DLD1 (cell line): ENCODE measurements around the gene TMEM255B.

Experiments used
- in situ Hi-C: cut with HindIII; loops from 2 replicates; pipeline ENCODE4 v1.10.0; 2017; ENCODE audit warnings: low sequenced_read_pairs

Gene TMEM255B

DNA sequence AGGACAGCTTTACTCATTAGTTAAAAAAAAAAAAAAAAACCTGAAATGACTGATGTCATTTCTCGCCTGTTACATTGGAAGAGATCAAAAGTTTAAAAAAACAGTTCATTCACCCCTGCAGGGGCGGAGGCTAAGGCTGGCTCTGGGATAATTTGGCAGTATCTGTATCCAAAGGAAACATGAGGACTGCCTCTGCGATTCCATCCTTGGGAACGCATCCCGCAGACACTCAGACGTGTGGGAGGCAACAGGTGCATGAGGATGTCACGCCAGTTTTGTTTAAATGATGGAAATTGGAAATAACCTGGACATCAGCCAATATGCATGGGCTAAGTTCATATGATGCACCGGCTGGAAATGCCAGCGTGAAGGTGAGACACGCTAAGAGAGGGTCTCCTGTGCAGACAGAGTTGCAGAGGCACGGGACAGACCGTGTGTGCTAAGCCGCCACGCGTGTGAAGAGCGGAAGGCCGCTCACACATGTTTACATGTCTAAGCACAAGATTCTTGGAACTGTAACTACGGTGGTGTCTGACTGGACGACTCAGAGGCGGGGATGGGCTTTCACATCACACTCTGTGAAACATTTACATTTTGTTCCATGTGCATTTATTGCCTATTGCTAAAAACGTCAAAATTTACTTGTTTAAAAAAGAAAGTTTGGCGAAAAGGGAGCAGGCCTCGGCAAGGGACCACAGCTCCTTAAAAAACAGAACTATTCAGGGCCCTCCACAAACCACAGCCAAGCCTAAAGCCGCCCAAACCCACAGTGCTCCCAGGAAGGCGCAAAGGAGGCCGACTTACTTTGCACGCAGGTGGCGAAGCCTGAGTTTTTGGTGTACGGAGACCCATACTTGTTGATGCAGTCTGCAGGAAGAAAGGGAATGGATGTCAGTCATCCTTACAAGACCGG lies 87.0 kb downstream of the TMEM255B start:
- in situ Hi-C loops, result no loop called here

DNA sequence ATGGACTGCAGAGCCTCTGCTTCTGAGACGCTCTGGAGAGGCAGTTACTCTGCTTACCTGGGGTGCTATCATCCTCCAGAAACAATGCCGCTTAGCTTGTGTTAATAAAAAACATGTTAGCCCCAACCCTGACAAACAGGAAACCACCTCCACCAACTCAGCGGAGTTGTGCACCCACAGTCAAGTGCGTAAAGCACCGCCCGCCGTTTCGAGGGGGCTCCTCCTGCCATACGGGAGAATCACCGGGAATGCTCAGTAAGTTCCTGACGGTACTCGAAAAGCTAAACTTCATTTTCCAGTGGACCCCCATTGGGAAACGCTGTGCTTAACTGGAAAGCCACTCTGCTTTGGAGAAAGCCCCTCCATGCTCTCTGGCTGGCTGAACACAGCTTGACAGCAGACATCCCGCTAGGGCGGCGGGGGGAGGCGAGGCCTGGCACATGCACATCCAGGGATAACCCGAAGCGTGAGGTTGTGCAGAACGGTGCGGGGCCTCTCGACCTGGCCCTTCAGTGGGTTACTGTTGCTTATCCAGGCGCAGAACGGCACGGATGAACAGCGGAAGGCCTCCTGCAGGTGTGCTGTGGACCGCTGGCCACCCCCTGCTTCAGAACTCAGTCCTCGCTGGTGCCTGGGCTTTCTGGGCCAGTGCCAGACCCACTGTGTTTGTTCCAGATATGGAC lies 87.8 kb downstream of the TMEM255B start:
- in situ Hi-C loops, result no loop called here

DNA sequence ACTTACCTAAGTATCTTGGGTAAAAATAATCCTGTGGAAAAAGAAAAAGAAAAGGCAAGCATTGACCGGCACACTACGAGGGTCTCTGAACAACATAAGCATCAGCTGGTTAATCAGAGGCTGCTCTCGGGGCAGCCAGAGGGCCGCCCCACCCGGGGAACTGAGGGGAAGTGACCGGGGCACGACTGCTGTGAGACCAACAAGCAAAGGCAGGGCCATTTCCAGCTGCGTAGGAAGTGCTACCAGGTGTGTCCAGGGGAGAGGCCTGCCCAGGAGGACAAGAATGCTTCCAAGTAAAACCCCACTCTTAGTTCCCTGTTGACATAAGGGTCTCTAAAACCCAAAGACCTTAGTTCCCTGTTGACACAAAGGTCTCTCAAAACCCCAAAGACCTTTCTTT lies 89.0 kb downstream of the TMEM255B start:
- in situ Hi-C loops, result no loop called here

DNA sequence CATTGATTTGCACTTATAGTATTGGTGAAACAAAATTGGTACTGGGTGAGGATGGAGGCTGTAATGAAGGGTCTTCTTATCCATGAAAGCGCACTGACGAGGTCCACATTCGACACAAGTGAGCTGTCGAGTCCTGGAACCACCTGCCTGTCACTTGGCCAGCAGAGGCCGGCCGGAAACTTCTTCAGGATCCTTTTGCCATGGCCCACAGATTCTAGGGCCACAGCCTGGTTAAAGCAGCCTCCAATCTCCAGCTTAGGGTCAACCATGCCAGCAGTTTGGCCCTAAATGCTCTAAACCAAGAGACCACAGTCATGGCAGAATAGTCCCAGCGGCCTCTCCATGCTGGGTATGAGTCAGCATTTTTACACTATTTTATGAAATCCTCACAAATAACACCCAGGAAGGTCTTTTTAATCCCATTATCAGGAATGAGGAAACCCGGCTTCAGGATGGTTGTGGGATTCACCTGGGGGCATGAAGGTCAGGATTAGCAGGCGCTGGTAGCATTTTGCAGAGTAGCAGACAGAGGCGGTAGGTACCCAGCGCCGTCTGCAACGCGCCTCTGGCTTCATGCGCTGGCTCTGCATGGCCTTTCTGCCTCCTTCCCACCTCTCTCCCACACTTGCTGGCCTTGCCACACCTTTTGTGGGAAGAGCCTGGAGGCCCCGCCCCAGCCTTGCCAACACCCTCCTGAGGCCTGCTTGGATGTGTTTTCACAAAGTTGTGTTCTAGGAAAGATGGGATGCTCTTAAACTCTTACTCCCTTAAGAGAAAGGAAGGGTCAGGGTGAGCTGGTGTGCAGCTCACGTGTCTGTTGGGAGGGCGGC lies 89.6 kb downstream of the TMEM255B start:
- in situ Hi-C loops, result no loop called here

DNA sequence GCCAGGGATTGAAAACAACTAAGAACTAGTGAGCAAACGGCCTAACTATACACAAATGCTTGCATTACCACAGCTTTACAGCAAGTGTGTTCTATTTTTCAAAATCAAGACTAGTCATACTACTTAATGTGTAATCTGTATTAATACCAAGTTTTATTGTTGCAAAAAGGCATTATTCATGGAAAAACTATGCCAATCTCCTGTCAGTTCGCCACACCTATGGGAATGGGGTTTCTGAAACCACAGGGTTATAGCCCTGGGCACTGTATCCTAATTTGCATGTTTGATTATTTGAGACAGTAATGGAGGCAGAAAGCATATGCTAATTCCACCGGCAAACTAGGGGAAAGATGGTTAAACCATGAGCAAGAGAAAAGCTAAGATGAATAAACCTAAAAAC lies 90.5 kb downstream of the TMEM255B start:
- in situ Hi-C loops, result no loop called here

DNA sequence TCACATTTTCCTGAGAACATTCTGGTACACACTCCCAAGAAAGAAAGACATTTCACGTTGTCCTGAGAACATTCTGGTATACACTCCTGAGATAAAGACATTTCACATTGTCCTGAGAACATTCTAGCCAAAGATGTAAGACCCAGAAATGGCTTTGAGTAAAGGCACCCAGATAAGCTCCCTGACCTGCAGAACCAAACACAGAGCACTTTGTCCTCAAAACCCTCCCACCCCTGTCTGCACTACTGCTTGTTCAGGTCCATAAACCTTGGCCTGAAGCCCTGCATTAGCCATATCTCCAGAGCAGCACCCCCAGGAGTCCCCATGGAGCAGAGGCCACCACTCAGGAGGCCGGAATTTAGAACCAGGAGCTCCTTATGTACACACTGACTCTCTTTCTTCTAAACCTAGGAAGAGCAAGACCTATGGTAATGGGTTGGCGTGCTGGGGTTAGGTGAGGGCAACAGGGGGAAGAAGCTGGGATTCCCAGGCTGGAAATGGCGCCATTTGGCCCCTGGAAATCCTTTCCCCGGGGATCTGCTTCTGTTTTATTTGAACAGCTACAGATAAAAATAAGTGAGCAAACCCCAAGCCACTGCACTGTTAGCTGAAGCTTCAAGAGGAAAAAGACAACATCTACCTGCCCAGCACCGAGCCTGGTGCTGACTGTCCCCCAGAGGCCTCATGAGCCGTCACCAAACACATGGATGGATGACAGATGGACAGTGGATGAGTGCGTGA lies 91.1 kb downstream of the TMEM255B start:
- in situ Hi-C loops, result no loop called here

DNA sequence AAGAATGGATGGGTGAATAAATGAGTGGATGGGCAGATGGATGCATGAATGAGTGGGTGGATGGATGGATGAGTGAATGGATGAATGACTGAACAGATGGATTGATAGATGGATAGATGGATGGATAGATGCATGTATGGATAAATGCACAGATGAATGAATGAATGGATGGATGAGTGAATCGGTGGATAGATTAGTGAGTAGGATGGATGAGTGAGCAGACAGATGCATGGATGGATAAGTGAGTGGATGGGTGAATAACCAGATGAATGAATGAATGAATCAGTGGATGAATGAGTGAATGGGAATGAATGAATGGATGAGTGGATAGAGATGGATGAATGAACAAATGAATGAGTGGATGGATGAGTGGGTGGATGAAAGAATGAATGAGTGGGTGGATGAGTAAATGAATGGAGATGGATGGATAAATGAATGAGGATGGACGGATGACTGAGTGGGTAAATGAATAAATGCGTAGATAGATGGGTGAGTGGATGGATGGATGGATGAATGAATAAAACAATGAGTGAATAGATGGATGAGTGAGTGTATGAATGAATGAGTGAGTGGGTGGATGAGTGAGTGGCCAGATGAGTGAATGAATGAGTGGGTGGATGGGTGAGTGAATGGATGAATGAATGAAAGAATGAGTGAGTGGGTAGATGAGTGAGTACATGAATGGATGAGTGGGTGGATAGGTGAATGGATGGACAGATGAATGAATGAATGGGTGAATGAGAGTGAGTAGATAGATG lies 91.9 kb downstream of the TMEM255B start:
- in situ Hi-C loops, result no loop called here

DNA sequence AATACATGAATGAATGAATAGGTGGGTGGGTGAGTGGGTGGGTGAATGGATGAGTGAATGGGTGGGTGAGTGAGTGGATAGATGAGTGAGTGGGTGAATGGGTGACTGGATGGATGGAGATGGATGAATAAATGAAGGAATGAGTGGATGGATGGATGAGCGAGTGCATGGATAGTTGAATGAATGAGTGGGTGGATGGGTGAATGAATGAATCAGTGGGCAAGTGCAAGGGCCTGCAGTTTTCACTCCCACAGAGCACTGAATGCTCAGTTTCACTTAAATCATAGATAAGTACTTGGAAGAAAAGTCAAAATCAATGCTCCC lies 92.4 kb downstream of the TMEM255B start:
- in situ Hi-C loops, result no loop called here

DNA sequence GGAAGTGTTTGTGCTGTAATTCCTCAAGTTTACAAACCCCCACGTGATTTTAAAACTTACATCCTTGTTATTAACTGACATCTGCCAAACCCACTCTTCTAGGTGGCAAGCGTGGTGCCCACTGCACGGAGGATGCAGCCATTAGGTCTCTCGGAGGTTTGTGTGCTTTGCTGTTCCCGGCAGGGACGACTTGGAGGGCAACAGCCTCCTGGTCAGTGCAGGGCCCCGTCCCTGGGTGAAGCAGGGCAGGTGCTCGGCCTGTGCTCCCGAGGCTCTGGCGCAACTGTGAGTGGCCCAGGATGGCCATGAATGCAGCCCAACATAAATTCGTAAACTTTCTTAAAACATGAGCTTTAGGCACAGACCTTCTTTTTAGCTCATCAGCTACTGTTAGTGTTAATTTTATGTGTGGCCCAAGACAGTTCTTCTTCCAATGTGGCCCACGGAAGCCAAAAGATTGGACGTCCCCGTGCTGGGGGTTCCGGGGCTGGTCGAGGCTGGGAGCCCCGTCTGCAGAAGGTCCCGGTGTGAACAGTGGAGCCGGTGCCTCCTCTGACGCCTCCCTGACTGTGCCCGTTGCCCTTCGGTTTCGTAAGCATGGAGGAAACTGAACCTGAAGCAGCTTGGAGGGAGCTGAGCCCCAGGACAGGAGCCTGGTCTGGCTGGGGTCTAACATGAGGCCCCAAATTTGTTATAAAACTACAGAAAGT lies 93.0 kb downstream of the TMEM255B start:
- in situ Hi-C loops, result no loop called here

DNA sequence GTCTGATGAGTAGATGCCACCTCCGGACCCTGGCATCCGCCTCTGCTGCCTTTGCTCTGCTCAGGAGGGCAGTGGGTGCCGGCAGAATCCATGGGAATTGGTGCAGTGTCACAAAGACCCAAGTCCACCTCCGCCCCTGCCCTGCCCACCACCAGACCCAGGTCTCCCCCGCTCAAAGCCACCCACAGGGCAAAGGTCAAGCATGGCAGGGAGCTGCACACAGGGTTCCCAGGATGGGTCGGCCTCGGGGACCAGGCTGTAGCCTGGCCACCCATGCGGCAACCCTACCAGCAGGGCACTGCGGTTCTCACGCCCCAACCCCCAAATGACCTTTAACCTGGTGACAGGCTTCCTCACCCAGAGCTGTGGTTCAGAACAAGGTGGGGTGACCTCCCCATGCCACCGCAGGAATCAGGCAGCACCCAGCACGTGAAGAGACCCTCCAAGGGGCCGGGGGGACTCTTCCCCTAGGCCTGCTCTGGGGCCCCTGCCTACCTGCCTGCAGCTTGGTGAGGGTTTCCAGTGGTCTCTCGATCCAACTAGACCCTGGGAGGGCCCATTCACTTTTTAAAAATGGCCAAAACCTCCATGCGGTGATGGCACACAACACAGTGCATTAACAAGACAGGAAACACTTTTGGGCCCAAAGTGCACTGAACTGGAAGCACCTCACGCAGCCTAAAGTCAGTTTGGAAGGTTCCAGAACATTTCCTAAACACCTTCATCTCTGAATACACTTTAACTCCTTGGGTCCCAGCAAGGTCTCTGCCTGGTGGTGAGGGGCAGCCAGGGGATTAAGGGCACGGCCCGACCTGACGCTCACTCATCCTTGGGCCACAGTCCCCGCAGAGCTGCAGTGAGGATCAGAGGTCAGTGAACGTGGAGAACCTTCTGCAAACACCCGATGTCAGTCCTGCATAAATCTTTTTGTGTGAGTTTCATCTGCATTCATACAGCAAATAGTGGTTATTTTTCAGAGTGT lies 93.8 kb downstream of the TMEM255B start:
- in situ Hi-C loops, result no loop called here

DNA sequence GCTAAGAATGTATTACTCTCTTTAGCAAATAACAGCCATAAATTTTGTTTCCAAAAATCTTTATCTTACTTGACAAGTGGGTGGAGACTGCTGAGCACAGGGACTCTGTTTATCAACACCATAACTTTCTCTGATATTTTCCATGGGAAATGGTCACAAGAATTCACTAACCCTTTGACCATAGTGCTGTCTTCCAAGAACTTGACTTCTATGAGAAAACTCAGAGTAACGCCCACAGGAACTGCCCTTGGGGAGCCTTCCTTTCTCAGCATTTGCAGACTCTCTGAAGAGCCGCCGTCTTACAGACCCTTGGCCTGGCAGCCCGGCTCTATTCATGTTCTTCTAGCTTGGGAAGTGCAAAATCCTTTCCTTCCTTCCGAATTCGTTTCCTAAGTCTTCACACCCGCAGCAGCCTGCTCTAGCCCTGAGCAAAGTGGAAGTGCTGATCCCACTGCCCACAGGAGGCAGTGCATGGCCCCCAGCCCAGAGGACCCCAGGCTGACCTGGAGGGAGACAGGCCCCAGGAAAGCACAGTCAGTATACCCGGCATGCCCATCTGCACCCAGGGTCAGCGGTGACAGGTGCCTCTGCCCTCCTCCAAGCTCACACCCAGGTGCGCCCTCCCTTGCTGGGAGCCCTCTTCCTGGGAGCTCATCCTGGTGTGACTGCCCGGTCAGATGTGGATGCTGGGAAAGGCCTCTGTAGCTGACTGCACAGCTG lies 94.7 kb downstream of the TMEM255B start:
- in situ Hi-C loops, result no loop called here

DNA sequence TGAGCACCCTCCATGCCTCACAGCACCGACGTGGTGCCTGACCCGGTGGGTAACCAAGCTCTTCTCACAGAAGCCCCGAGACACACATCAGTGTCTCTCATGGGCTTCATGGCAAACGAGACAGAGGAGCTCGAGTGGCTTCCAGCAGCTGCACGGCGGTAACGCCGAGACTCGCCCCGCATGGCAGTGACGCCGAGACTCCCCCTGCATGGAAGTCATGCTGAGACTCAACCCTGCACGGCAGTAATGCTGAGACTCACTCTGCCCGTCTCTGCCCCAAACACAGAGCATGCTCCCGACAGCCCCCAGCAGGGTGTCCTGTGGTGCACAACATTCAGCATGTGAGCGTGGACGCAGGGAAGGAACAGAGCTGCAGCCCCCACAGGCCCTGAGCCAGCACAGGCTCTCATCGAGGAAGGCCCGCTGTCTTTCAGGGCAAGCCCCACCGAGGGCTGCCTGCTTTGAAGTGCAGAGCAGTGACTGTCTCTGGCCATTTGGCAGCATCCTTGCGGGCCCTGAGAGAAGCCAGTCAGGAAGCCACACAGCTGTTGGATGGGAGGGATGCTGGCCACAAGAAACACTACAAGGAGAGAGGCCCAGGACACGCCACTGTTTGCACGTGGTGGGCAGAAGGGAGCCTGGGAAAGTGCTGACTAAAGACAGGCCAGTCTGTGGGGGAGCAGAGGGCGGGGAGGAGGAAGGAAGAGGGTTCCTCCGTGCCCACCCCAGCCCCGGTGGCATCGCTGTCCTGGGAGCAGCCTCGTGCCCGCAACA lies 95.4 kb downstream of the TMEM255B start:
- in situ Hi-C loops, result no loop called here

DNA sequence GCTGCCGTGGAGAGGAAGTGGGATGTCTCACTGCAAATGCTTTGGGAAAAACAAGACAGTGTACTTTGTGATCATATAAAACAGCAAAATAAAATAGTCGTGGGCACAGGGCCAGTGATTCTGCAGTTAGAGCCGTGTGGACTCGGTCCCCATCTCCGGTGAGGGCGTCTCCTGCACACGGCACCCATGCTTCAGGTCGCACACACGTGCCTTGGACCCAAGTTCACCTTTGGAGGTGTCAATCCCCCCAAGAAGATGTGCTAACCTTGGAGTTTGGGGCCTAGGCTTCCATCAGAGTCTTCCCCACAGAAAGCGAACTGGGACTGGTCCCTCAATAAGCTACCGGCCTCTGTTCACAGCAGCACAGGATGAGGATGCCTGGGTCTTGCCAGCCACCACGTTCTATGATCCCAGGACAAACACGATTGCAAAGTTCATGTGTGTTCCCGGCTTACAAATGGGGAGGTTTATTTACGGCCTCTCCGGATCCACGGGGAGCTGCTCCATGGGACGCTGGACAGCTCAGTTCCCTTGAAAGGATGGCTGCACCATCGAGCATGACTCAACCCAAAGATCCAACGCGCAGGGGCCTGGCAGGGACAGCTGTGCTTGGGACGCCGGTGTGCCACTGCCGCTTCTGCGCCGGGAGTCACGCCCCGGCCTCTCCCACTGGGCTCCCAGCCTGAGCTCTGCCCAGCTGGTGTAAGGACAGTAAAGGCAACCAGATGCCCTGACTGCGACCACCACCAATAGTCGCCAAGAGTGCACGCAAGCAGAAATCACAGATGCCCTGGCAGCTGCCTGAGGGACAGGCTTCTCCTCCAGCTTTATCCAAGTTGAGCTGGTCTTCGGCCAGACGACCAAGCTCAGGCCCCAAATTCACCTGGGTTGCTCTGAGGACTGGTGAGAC lies 96.2 kb downstream of the TMEM255B start:
- in situ Hi-C loops, result no loop called here

DNA sequence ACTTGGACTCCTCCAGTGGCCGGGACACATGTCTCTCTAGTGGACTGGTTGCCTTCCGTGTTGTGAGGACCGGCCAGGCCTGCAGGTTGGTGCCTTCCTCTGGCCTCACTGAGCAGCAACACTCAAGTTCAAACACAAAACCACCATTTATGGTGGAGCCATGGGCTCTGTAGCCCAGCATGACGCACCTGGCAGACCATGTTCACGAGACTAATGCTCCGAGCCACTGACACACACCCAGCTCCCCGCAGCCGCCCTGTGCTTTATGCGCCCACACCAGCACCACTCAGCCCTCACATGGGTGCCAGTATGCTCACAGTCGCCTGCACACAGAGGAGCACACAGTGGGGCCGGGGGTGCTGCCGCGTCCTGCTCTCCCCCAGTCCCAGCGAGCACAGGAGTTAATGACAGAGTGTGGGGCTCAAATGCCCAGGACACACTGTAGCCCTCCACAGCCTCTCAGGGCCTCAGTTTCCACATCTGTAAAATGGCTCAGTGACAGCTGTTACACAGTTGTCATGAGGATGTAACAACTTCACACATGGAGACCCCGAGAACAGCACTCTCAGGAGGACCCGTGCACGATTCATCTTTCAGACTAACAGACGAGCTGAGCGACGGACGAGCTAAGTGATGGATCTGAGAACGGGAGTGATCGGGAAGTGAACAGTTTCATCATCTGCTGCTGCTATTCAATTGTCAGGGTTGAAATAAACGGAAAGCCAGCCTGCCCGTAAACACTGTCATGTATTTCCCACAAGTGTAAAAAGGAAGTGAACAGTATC lies 97.1 kb downstream of the TMEM255B start:
- in situ Hi-C loops, result no loop called here

DNA sequence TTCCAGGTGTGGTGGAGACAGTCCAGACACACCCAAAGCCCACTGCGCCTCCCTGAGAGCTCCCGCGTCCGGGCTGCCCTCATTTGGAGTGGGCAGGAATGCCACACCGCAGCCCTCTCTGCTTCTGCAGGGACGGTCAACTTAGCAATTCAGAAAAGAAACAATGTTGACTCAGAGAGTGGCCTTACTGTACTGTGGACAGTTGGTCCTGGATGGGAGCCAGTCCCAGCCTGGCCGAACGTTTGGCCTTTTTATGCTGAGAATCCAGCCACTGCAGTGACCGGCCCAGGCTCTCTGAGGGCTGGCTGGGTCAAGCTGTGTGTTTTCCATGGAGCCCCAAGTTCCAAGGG lies 97.7 kb downstream of the TMEM255B start:
- in situ Hi-C loops, result no loop called here
